Stimulated activated CD4-positive, alpha-beta T cell treated with anti-CD3 and anti-CD28 coated beads, Interleukin-12 subunit alpha, Interleukin-12 subunit beta, amount 100 ng/mL, for 48 hours (primary cell): ENCODE data around the gene FEM1B.

Source experiments
- DNase-seq, 3 donors: peaks; one replicate each; pipeline ENCODE4 v3.0.0-alpha.2; 2020; ENCODE audit warnings: low read depth in 2 of 3, low spot score in 1 of 3

FEM1B gene

DNA sequence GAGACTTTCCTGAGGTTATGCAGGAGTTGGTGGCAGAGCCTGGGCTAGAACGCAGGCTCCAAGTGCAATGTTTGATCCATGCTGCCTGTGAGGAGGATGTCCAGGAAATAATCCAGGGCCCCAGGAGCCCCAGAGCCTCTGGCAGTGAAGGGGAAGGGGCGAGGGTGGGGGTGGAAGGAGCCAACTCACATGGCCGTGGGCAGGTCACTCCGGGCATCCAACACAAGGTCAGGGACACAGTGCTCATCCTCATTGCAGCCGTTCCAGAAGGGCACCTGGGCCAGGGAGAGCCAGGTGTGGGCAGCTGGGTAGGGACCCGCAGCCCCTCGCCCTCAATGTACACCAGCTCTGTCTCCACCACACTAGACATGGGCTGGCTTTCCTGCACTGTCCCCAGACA, 43.7 kb downstream of the FEM1B start:
- DNase-seq = no peak

DNA sequence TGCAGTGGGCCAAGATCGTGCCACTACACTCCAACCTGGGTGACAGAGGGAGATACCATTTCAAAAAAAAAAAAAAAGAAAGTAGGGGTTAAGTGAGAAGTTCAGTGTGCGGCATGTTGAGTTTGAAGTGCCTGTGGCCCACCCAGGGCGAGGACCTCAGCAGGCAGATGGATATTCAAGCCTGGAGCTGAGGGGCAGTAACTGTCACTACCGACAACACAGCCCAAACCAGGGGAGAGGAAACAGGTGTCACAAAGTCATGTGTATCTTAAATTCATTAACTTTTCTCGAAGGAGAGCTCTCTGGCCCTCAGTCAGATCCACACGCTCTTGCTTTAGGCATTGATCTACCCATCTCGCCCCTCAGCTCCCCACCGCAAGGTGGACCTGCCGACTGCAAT, 45.3 kb downstream of the FEM1B start:
- no peak for DNase-seq

DNA sequence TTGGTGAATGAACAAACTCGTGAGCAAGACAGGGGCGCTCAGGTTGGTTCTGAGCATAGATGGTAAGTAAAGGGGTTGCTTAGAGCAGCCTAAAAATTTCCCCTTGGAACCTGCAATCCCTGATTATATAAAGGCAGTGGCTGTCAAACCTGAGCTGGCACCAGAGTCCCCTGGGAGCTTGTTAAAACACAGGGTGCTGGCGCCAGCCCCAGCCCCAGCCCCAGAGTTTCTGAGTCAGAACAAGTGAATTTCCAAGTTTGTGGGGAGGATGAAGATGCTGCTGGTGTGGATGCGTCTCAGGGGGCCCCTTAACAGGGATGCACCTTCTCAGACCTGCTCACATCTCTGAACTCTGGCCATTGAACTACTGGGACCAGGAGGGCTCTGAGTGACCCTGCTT, 48.2 kb downstream of the FEM1B start:
- DNase-seq = no peak

DNA sequence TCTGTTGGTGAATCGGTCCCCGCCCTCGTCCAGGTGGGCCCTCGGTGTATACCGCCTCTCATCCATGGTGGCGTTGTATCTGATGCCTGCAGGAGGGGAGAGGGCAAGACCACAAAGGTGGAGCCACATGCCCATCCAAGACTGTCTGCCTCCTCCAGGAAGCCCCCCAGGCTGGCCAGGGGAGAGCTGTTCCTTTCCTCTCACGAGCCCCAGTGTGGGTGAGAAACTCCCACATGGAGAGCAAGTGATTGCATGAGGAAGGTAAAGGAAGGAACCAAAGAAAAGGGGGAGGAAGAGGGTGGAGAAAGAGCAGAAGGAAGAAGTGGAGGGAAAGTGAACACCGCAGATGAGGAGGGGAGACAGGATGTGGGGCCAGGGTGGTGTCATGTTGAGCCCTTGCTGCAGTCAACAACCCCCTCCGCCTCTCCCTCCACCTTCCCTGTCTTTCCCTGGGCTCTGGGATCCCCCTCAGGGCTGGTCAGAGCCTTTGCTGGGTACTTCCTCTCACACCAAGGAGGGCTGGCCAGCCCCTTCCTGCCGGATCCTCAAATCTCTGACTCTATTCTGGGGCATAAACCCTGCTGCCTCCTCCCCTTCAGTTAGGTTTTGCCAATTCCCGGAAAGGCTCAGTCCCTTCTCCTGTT, 49.3 kb downstream of the FEM1B start:
- no peak for DNase-seq

DNA sequence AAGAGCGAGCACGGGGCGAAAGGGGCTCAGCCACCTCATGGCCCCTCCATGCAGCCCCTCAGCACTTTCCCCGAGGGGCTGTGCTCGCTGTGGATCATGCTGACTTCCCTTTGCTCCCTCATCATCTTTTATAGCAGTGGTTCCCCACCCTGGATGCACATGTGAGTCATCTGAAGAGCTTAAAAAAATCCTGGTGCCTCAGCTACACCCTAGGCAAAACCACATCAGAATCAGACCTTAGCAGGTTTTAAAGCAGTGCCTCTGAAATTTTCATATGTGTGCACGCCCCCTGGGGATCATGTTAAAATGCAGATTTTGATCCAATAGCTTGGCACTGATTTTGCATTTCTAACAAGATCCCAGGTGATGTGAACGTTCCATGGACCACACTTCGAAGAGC, 50.9 kb downstream of the FEM1B start:
- no peak for DNase-seq

DNA sequence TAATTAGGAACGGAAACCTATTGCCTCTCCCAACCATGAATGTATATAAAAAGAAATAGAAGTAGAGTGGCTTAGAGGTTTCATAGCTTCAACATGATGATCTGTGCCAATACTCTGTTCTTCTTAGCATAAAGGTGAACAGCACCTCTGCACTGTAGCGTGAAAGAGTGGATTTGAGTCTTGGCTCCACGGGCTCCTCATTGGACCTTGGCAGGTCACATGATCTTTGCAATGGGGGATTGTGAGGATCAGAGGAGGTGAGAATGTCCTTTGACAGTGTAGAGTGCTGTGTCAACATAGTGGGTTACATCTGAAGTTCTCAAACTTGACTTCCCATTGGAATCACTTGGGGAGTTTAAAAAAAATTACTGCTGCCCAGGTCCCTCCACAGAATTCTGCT, 51.4 kb downstream of the FEM1B start:
- DNase-seq = no peak

DNA sequence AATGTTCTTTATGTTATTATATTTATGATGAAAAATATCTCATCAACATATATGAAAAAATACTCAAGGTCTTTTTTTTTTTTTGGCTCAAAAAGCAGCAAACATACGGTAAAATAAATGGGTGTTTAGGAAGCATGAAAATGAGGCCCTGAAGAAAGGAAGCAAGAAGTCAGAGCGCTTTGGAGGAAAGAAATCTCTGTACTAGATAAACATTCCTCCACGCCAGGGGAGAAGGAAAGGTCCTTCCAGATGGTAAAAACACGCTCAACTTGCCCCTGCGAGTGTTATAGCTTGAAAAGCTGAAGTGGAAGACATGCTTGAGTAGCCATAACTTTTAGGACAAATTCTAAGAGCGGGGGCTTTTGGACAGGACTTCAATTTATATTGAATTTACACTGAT, 52.9 kb downstream of the FEM1B start:
- DNase-seq = no peak

DNA sequence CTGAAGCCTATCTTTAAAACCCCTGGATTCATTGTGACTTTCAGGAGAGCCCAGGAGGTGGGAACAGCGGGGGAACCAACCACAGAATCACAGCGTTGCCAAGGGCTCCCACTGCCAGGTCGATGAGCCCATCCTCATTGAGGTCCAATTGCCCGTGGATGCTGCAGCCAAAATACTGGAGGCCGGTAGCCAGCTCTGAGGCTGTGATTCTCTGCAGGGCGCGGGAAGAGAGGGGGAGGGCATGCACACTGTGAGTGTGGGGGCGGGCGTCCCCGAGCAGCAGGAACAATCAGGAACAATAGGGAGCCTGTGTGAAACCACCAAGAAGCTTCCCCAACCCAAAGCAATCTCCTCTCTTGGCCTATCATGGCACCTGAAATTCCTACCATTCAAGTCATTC, 53.4 kb downstream of the FEM1B start:
- no peak for DNase-seq

DNA sequence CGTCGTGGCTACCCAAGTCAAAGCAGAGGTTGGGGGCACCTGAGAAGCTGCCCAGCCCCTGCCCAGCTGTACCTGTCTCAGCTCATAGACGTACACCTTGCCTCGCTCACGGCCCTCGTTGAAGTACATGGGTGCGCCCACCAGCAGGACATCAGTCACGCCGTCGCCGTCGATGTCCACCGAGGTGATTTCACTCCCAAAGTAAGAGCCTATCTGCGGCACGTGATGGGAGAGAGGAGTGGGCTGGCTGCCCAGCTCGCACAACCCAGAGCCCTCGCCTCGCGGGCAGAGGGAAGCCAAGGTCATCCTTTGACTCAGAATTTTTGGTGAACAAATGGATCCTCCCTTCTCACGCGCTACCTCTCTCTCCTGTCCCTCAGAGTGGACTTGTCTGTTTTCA, 54.7 kb downstream of the FEM1B start:
- no peak for DNase-seq

DNA sequence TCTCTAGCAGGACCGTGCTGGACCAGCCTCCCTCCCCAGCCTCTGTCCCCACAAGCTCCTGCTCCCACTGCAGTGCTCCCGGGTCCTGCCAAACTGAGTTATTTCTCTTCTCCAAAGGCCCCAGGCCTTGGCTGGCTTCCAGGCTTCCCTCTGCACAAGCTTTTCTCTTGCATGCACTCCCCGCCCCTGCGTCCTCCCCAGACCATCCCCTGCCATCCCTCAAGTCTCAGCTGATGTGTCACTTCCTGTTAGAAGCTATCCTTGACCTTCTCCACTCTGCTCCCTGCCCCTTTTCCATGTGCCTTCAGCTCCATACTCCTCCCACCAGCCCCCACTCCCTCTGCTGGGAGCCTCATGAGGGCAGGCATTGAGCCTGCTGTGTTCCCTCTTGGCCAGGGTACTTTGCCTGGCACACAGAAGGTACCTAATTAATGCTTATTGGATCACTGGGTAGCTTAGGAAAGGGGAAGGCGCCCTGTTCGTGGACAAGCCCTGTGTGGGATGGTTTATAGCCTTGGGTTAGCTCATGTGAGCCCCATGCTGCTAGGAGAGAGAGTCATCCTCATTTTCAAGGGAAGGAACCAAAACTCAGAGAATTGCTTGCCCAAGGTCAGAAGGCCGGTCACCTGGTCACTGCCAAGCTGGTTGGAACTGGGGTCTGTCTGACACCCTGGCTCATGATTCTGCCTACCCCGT, 56.4 kb downstream of the FEM1B start:
- no peak for DNase-seq

DNA sequence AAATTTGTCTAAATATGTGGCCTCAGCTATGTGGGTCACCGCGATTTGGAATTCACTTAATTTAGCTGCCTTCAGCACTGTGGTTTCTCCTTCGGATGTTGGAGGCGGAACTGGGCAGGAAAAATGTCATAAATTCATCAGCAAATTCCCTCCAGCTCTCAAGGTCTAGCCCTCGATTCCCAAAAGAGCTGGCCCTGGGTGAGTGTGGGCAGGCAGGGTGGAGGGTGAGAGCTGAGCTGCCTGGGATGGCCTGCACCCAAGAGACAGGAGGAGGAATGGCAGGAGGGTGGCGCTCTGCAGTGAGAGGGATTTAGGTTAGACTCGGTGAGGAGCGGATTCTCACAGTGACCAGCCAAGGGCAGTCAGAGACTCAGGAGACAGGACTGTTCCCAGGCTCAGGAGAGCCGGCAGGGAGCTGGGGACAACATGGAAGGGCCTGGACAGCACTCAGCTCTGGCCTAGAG, 57.1 kb downstream of the FEM1B start:
- no peak for DNase-seq

DNA sequence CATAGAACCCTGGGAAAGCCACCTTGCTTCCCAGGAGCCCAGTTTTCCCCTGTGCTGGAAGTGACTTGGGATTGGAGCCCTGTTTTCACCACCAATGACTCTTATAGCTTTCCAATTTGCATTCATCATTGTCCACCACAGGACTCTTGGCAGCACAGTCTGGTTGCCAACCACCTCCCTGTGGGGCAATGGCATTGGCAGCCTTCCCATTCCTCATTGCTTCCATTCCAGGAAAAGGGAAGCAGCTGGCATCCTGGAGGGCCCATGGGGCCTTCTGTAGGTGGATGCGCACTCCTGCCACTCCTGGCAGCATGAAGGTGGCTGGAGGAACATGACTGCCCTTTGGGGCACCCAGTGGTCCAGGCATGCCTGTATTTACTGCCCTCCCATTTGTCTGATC, 57.7 kb downstream of the FEM1B start:
- DNase-seq = no peak

DNA sequence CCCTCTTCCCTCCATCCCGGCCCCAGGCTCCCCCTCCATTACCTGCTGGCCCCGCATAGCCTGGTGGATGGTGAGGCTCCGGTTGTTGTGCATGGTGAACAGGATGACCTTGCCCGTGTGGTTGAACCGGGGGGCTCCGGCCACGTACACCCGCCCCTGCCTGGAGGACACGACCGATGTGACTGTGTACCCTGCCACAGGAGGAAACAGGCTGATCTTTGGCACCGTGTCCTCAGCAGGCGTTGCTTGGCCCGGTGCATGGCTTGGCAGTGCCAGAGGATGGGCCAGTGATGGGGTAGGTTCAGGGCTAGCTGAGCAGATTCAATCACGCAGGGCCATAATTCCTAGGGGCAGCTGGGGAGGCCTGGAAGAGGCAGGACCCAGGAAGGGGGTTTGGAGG, 58.1 kb downstream of the FEM1B start:
- DNase-seq = no peak

DNA sequence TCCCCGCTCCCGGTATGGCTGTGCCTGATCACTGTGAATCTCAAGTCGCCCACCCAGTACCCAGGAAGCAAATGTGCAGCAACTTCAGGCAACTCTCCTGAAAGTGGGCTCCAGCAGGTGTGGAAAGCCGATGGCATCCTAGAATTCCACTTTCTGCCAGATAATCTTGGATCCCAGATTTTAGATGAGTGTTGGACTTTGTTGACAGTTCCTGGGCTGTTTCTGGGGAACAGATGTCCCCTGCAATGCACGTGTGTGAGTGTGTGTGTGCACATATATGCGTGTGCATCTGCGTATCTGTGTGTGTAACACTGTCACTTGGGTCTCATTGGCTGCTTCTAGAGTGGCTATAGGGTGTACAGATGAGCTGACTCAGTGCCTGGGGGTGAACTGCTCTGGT, 59.0 kb downstream of the FEM1B start:
- no peak for DNase-seq

DNA sequence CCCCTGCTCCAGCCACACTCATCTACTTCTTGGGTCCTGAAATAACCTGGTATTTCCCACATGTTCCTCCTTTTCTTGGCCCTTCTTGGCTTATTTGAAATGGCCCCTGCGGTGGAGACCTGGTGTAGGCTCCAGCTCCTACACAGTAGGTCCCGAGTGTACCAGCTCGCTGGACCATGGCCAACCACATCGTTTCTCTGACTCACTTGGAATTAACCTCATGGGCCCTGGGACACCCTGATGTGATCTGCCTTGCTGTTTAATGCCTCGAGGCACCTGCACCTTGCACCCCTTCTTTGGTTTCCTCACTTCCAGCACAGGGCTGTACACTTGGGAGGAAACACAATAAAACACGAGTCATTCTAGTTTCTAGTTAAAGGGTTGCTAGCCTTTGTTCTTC, 60.3 kb downstream of the FEM1B start:
- no peak for DNase-seq

DNA sequence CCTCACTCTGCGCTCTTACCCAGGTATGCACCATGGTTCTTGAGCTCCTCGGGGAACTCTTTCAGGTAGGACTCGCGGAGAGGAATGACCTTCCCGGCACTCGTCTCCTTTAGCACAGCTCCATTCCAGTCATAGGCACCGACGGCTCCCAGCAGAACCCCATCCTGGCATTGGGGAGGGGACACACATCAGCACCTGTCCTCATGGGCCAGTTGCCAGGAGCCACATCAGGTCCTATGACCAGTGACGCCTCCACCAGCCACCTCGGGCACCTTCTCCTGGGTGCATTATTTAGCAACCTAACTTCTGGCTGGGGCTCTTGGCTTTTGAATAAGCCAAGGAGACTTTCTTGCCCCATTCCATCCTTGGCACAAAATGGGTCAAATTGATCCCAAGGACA, 61.9 kb downstream of the FEM1B start:
- DNase-seq = no peak

DNA sequence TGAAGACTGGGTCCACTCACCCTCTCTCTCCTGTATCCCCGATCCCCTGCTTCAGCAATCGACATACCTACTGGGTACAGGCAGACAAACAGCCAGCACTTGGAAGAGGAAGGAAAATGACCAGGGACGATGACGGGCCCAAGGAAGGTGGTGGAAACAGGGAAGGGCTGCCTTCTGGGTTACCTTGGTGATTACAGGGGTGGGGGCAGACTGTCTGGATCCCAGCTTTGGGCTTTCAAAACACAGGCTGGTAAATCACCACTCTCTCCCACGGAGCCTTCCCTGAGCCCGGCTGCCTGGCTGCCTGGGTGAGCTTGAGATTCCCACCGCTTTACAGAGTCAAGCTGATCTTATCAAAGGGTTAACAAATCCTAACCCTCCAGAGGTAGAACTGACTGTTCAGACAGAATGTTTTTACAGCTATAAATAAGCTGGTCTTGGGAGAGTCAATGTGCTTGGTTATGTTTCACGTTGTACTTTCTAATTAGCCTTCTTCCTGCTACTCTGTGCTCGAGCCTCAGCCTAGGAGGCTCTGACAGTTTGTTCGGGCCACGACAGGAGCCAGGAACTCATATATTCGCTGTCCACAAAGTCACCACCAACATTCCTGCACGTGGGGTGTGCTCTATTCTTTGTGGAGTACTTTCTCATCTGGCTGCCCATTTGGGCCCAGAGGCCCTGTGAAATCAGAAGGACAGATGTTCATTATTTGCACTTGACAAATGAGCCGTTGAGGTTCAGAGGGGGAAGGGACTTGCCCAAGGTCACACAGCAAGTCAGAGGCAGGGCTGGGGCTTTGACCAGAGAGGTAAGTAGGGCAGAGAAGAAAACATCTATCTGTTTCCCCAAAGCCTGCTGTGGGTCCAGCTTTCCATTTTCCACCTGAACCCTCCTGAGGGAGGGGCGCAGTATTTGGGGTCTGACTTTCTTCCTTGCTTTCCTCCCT, 63.5 kb downstream of the FEM1B start:
- DNase-seq = no peak

DNA sequence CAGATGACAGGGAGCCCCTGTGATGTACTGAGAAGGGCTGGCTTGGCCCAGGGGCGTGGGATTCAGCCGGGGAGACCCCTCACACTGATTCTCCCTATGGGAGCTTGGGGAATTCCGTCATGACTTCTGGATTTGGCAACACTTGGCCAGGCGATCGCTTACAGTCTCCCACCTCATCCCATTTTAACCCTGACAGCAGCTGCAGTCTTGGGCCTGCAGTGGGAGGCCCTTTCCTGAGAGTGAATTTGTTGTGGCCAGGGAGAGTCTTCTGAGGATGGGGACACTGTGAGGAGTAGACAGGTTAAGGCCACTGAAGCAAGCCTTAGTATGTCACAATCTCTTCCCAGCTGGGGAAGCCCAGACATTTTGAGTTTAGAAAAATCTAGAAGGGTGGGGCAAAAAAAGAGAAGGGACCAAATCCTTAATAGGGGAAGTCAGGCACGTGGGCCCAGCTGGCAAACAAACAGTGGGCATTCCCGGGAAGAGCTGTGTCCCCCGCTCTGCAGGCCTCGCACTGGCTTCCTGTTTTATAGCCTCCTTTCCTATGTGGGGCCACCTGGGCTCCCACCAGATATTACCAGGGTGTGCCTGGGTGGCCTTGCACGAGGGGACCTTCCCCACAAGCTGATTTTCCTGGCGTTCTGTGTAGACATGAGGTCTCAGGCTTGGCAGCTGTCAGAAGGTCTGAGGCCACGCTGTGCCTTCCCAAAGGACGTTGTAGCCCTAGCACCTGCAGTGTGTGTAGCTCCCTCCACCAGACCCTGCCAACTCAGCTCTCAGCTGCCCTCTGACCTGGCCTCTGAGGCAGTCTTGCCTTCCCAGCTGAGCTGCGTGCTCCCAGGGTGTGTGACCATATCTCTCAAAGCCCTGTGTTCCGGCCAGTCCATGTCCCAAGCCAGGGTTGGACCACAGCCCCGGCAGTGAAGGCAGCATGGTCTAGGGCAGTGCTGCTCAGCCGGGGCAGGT, 64.5 kb downstream of the FEM1B start:
- no peak for DNase-seq

DNA sequence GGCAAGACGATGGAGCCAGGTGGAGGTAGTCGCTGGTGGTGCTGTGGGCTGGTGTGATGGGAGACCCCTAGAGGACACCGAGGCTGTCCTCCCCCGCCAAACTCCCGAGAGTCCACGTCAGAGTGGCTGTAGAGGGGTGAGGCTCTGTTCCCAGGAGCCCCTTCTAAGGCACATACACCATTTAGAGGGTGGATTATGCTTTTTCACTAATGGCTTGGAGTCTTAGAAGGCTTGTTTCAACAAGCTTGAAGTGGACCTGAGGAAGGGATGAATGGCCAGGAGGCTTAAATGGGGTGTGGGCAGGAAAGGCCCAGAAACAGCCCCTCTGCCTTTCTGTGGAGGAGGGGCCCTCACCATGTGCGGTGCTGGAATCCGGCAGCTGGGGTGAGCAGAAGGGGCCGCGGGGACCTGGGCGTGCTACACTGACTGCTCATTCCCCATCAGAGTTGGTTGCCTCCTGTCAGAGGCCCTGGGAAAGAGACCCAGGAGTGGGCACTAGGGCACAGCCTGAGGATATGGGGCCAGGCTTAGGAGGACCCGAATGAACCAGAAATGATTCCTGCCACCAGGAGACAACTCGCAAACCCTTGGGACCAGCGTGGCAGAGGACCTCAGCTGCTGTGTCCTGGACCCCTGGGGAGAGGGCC, 66.2 kb downstream of the FEM1B start:
- no peak for DNase-seq

DNA sequence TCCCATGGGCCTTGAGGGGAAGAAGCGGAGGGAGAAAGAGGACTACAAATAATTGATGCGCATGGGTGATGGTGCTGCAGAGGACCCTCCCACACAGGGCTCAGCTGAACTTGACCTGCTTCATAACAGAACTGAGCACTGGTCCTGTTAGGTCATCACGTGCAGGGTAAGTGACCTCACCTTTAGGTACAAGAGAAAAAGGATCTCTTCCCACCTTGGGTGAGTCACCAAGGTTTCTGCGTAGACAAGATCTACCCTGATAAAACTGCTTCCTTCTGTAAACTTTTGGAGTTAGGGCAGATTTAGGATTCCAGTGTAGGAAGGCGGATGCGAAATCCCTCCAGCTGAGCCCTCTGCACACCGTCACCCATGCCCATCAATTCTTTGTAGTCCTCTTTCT, 67.1 kb downstream of the FEM1B start:
- no peak for DNase-seq
